Activated CD8-positive, alpha-beta memory T cell treated with anti-CD3 and anti-CD28 coated beads for 4 hours (primary cell): Measurements from ENCODE around the gene PEAR1.
"Not testable (repeated sequence)": the region's sequence is repeated elsewhere in the genome, so short reads cannot be mapped to it uniquely, and the experiment has no call there.

Source experiments
- DNase-seq, 2 donors: peaks; one replicate each; pipeline ENCODE4 v3.0.0-alpha.2; 2020; ENCODE audit warnings: low read depth in 2 of 2

The PEAR1 gene

GRCh38 chr1:156922986-156923669 lies 29.6 kb downstream of the PEAR1 start:
- no peak for DNase-seq

- no peak for DNase-seq
Observed at GRCh38 chr1:156923670-156924477, 30.4 kb downstream of the PEAR1 start.

- DNase-seq: no peak
Observed at GRCh38 chr1:156924478-156925153, 31.1 kb downstream of the PEAR1 start.

GRCh38 chr1:156925154-156926010 lies 31.9 kb downstream of the PEAR1 start:
- no peak for DNase-seq

- no peak for DNase-seq
Observed at GRCh38 chr1:156926175-156926574, 32.7 kb downstream of the PEAR1 start.

GRCh38 chr1:156926695-156927094 lies 33.2 kb downstream of the PEAR1 start:
- DNase-seq: not testable (repeated sequence)

- DNase-seq: peak; percentile 16
Observed at GRCh38 chr1:156927215-156928042, 33.9 kb downstream of the PEAR1 start.

- DNase-seq: no peak
Observed at GRCh38 chr1:156928043-156928602, 34.6 kb downstream of the PEAR1 start.

GRCh38 chr1:156929596-156930238 lies 36.2 kb downstream of the PEAR1 start:
- DNase-seq: no peak

- no peak for DNase-seq
Observed at GRCh38 chr1:156930483-156930882, 37.0 kb downstream of the PEAR1 start.

GRCh38 chr1:156931211-156931952 lies 37.9 kb downstream of the PEAR1 start:
- no peak for DNase-seq

GRCh38 chr1:156931974-156932710 lies 38.6 kb downstream of the PEAR1 start:
- no peak for DNase-seq

- no peak for DNase-seq
Observed at GRCh38 chr1:156933136-156933535, 39.6 kb downstream of the PEAR1 start.

GRCh38 chr1:156935505-156936128 lies 42.1 kb downstream of the PEAR1 start:
- DNase-seq: no peak

- DNase-seq: no peak
Observed at GRCh38 chr1:156936191-156936590, 42.7 kb downstream of the PEAR1 start.

GRCh38 chr1:156936721-156937220 lies 43.3 kb downstream of the PEAR1 start:
- no peak for DNase-seq

- DNase-seq: no peak
Observed at GRCh38 chr1:156937883-156938282, 44.4 kb downstream of the PEAR1 start.

- DNase-seq: no peak
Observed at GRCh38 chr1:156938813-156939212, 45.3 kb downstream of the PEAR1 start.
